IPS-18c (cell line): Measurements from ENCODE around the gene DYNLT4.
"Not testable (repeated sequence)": the region's sequence is repeated elsewhere in the genome, so short reads cannot be mapped to it uniquely, and the experiment has no call there.

Source experiments
- H3K4me3 ChIP-seq: 2 replicates; pipeline ENCODE4 v1.7.0; 2013; ENCODE audit warnings: low read depth, mild to moderate bottlenecking, low read length, moderate library complexity; ENCODE audit not compliant: insufficient read depth
- H3K9me3 ChIP-seq: one replicate; pipeline ENCODE4 v1.6.1; 2013; ENCODE audit warnings: mild to moderate bottlenecking, low read length, moderate library complexity; ENCODE audit not compliant: control insufficient read depth, insufficient read depth

DYNLT4 gene

GRCh38 chr1:44806704-44807363 lies at the start of gene DYNLT4:
Gene DYNLT4, minus strand, starts transcription at chr1:44807351. Its CDS starts 683 bp downstream, at chr1:44806668.
- Histone ChIP-seq H3K4me3 (peak within 1 kb of the TSS; percentile 31; the same call in 1 of the 2 replicates), H3K9me3 (no peaks in the 10 kb centered on the region)

- Histone ChIP-seq H3K9me3 (peaks cover 2% of the 10 kb centered on the region), H3K4me3 (no peak overlapping the region)
Observed at GRCh38 chr1:44855742-44856141, 48.6 kb upstream of the DYNLT4 start.

- no peak overlapping the region for H3K4me3 ChIP-seq
- H3K9me3 ChIP-seq = peaks cover 2% of the 10 kb centered on the region
Observed at GRCh38 chr1:44854970-44855369, 47.8 kb upstream of the DYNLT4 start.

- Histone ChIP-seq H3K4me3 (no peak overlapping the region), H3K9me3 (peaks cover 2% of the 10 kb centered on the region)
Observed at GRCh38 chr1:44853201-44853600, 46.0 kb upstream of the DYNLT4 start.

- Histone ChIP-seq H3K4me3 (no peak overlapping the region), H3K9me3 (peaks cover 2% of the 10 kb centered on the region)
Observed at GRCh38 chr1:44851308-44851707, 44.2 kb upstream of the DYNLT4 start.

GRCh38 chr1:44849575-44850132 lies 42.5 kb upstream of the DYNLT4 start:
- no peaks in the 10 kb centered on the region for H3K9me3 ChIP-seq
- no peak overlapping the region for H3K4me3 ChIP-seq

GRCh38 chr1:44848456-44849181 lies 41.5 kb upstream of the DYNLT4 start:
- H3K9me3 ChIP-seq = no peaks in the 10 kb centered on the region
- H3K4me3 ChIP-seq = no peak overlapping the region

GRCh38 chr1:44847845-44848244 lies 40.7 kb upstream of the DYNLT4 start:
- Histone ChIP-seq H3K4me3 (no peak overlapping the region), H3K9me3 (no peaks in the 10 kb centered on the region)

- Histone ChIP-seq H3K9me3 (no peaks in the 10 kb centered on the region), H3K4me3 (no peak overlapping the region)
Observed at GRCh38 chr1:44846985-44847384, 39.8 kb upstream of the DYNLT4 start.

- H3K9me3 ChIP-seq = no peaks in the 10 kb centered on the region
- peak within 1 kb of the TSS; percentile 65 for H3K4me3 ChIP-seq
Observed at GRCh38 chr1:44842862-44843655, 35.9 kb upstream of the DYNLT4 start, which contains the start of gene PTCH2. Gene PTCH2, minus strand, starts transcription at chr1:44843253. Its CDS starts 321 bp downstream, at chr1:44842932.

- Histone ChIP-seq H3K4me3 (peak overlapping the region; percentile 65), H3K9me3 (no peaks in the 10 kb centered on the region)
Observed at GRCh38 chr1:44842486-44842861, 35.3 kb upstream of the DYNLT4 start.

GRCh38 chr1:44839576-44839975 lies 32.4 kb upstream of the DYNLT4 start:
- H3K9me3 ChIP-seq = no peaks in the 10 kb centered on the region

GRCh38 chr1:44838294-44838693 lies 31.1 kb upstream of the DYNLT4 start:
- not testable (repeated sequence) for H3K4me3 ChIP-seq, H3K9me3 ChIP-seq

More at GRCh38 chr1:44839576-44839975, 32.4 kb upstream of the DYNLT4 start:
- no peak overlapping the region for H3K4me3 ChIP-seq

GRCh38 chr1:44835738-44836675 lies 28.9 kb upstream of the DYNLT4 start:
- Histone ChIP-seq H3K9me3 (peaks cover 6% of the 10 kb centered on the region), H3K4me3 (no peak overlapping the region)

GRCh38 chr1:44834328-44834727 lies 27.2 kb upstream of the DYNLT4 start:
- H3K9me3 ChIP-seq = peaks cover 6% of the 10 kb centered on the region
- H3K4me3 ChIP-seq = no peak overlapping the region

GRCh38 chr1:44832056-44832705 lies 25.0 kb upstream of the DYNLT4 start:
- Histone ChIP-seq H3K4me3 (no peak overlapping the region), H3K9me3 (peaks cover 6% of the 10 kb centered on the region)
